OCI-LY7 (cell line): Measurements from ENCODE around the gene SEL1L2. TPM values are rescaled to one million over a fixed set of nuclear protein-coding genes. Genes with fewer than 3 reads are reported as not detected.

Experiments
- BruUV-seq: library from RNA; stranded (reverse); fragments of 400-500 nt; replicated peaks from 2 replicates; lab custom pipeline; 2021; lab: Mats Ljungman, UMichigan
- CTCF ChIA-PET: fragments of 300-600 bp; sonication (Branson Sonifier 250); formaldehyde crosslinking; loops from one replicate; lab custom pipeline; 2022; ENCODE audit warnings: antibody characterized with exemption; ENCODE audit not compliant: unreplicated experiment; lab: Charles Lee
- POLR2A ChIA-PET: fragments of 300-600 bp; sonication (Branson Sonifier 250); formaldehyde crosslinking; loops from one replicate; lab custom pipeline; 2022; ENCODE audit warnings: antibody characterized with exemption; lab: Charles Lee
- DNase-seq: peaks from one replicate; pipeline ENCODE4 v3.0.0-alpha.2; 2015; ENCODE audit warnings: low spot score
- H2AFZ ChIP-seq: fragments of 200-600 bp; sonication (generic), shearing (Covaris generic); 2 replicates; pipeline ENCODE4 v1.6.1; 2014; ENCODE audit warnings: mild to moderate bottlenecking, antibody characterized with exemption, low read length, moderate library complexity
- H3K27ac ChIP-seq: fragments of 200-600 bp; sonication (generic); 2 replicates; pipeline ENCODE4 v1.5.1; 2014; ENCODE audit warnings: mixed run types, low read depth, mild to moderate bottlenecking, moderate library complexity, low read length, inconsistent platforms; ENCODE audit not compliant: poor library complexity, severe bottlenecking
- H3K36me3 ChIP-seq: fragments of 200-600 bp; sonication (generic); 2 replicates; pipeline ENCODE4 v1.6.1; 2014; ENCODE audit warnings: mild to moderate bottlenecking, antibody characterized with exemption, low read length, moderate library complexity, mixed read lengths; ENCODE audit not compliant: insufficient read depth
- H3K4me1 ChIP-seq: fragments of 200-600 bp; sonication (generic); 2 replicates; pipeline ENCODE4 v1.5.1; 2014; ENCODE audit warnings: mild to moderate bottlenecking, low read length; ENCODE audit not compliant: insufficient read depth, poor library complexity, severe bottlenecking
- H3K4me2 ChIP-seq: fragments of 200-600 bp; sonication (generic); 2 replicates; pipeline ENCODE4 v1.6.1; 2014; ENCODE audit warnings: mild to moderate bottlenecking, low read length
- H3K4me3 ChIP-seq: fragments of 200-600 bp; sonication (generic); 2 replicates; pipeline ENCODE4 v1.5.1; 2014; ENCODE audit warnings: mild to moderate bottlenecking, low read depth, low read length; ENCODE audit not compliant: poor library complexity, severe bottlenecking
- H3K79me2 ChIP-seq: fragments of 200-600 bp; sonication (generic); 2 replicates; pipeline ENCODE4 v1.6.1; 2016; ENCODE audit warnings: low read depth, mild to moderate bottlenecking, low read length, moderate library complexity, mixed read lengths; ENCODE audit not compliant: insufficient read depth
- H3K9me2 ChIP-seq: fragments of 200-600 bp; sonication (generic); 2 replicates; pipeline ENCODE4 v1.6.1; 2016; ENCODE audit warnings: mild to moderate bottlenecking, low read length, mixed read lengths; ENCODE audit not compliant: insufficient read depth
- H3K9me3 ChIP-seq: fragments of 200-600 bp; sonication (generic); 2 replicates; pipeline ENCODE4 v1.6.1; 2014; ENCODE audit warnings: mild to moderate bottlenecking, mixed run types, low read length, mixed read lengths
- H4K20me1 ChIP-seq: fragments of 200-600 bp; sonication (generic); 2 replicates; pipeline ENCODE4 v1.6.1; 2014; ENCODE audit warnings: mild to moderate bottlenecking, antibody characterized with exemption, low read length, moderate library complexity, mixed read lengths; ENCODE audit not compliant: insufficient read depth
- EZH2phosphoT487 ChIP-seq: fragments of 200-600 bp; sonication (generic); IDR thresholded peaks from 2 replicates; pipeline ENCODE4 v1.6.1; 2018; ENCODE audit warnings: low read depth, borderline replicate concordance, mild to moderate bottlenecking, mixed run types, antibody characterized with exemption, low read length, moderate library complexity, mixed read lengths
- intact Hi-C: fragments of 100-400 bp; cut with micrococcal nuclease; formaldehyde crosslinking; loops from one replicate; pipeline ENCODE4 v1.10.0; 2022; ENCODE audit not compliant: unreplicated experiment
- total RNA-seq, 2 experiments: library from RNA; depleted of rRNA in 1 of 2; stranded (reverse); fragments of >200 nt in 1 of 2; shearing (Covaris generic) in 1 of 2; gene quantifications; 2 replicates each; pipeline ENCODE4 v1.2.3, GENCODE V29; 2014 to 2022
- TF ChIP-seq, protein P1 (sequence below): fragments of 200-600 bp; sonication (generic); conservative IDR thresholded peaks from 2 replicates; pipeline ENCODE4 v1.5.1; 2014; ENCODE audit warnings: mild to moderate bottlenecking, antibody characterized with exemption, low read length, moderate library complexity, mixed read lengths

Gene SEL1L2
- total RNA-seq, 2 experiments from 2014 or later = not detected

DNA sequence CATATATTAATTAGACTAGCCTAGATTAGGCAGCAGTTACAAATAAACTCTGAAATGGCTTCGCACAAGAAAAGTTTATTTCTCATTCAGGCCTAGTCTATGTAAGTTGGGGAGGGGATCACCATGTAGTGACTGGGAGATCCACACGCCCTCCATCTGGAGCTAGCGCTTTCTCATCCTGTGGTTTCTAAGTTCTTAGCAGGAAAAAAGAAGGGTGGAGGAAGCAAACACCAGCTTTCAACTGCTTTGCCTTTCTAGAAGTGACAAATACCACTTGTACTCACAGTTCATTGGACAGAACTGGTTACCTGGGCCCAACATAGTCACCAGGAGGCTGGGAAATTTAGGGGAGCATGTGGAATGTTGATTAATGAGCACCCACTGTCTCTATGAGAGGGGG is 158.9 kb downstream of the SEL1L2 start:
- intact Hi-C loops = no loop called here
- TF ChIP-seq, protein P1, sequence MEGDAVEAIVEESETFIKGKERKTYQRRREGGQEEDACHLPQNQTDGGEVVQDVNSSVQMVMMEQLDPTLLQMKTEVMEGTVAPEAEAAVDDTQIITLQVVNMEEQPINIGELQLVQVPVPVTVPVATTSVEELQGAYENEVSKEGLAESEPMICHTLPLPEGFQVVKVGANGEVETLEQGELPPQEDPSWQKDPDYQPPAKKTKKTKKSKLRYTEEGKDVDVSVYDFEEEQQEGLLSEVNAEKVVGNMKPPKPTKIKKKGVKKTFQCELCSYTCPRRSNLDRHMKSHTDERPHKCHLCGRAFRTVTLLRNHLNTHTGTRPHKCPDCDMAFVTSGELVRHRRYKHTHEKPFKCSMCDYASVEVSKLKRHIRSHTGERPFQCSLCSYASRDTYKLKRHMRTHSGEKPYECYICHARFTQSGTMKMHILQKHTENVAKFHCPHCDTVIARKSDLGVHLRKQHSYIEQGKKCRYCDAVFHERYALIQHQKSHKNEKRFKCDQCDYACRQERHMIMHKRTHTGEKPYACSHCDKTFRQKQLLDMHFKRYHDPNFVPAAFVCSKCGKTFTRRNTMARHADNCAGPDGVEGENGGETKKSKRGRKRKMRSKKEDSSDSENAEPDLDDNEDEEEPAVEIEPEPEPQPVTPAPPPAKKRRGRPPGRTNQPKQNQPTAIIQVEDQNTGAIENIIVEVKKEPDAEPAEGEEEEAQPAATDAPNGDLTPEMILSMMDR = no peak
- TF ChIP-seq EZH2phosphoT487 = no peak
- DNase-seq = no peak
- H3K4me3 ChIP-seq = no peak overlapping the region
- H3K9me2 ChIP-seq = no peaks in the 10 kb centered on the region
- no peaks in the 10 kb centered on the region for H3K9me3 ChIP-seq
- no peaks in the 10 kb centered on the region for H3K36me3 ChIP-seq
- CTCF ChIA-PET = no interaction called here
- H3K79me2 ChIP-seq = no peaks in the 10 kb centered on the region
- no TSS peak for BruUV-seq
- no peak overlapping the region for H2AFZ ChIP-seq
- POLR2A ChIA-PET = interaction anchor here (1.1 kb wide), 1 partner anchor 21 kb away, joined by 4 read pairs; no protein-coding TSS in a partner anchor
- H3K4me2 ChIP-seq = no peak overlapping the region
- H3K4me1 ChIP-seq = no peaks in the 10 kb centered on the region
- no peaks in the 10 kb centered on the region for H4K20me1 ChIP-seq
- H3K27ac ChIP-seq = no peak overlapping the region

DNA sequence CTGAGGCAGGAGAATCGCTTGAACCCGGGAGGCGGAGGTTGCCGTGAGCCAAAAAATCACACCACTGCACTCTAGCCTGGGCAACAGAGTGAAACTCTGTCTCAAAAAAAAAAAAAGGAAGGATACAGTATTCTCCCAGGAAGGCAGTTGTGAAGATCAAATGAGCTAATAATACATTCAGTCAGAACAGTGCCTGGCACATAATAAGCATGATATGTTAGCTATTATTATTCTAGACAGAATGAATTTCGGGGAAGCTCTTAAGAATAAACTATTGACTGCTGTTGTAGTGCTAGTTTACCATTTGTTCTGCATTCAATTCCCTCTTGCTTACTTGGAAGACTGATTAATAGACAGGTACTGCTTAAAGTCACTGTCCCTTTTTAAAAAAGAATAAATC is 164.9 kb downstream of the SEL1L2 start:
- Histone ChIP-seq H3K4me2 (no peak overlapping the region), H3K9me3 (no peaks in the 10 kb centered on the region), H2AFZ (no peak overlapping the region), H3K4me1 (no peaks in the 10 kb centered on the region), H4K20me1 (no peaks in the 10 kb centered on the region), H3K27ac (no peak overlapping the region), H3K79me2 (no peaks in the 10 kb centered on the region), H3K9me2 (no peaks in the 10 kb centered on the region), H3K36me3 (peaks cover 4% of the 10 kb centered on the region), H3K4me3 (no peak overlapping the region)
- no peak for DNase-seq
- intact Hi-C loops = no loop called here
- POLR2A ChIA-PET = interaction anchor here (1.3 kb wide), 2 partner anchors 9 to 19 kb away, joined by 3 read pairs; no protein-coding TSS in a partner anchor
- CTCF ChIA-PET = no interaction called here
- TF ChIP-seq EZH2phosphoT487 = no peak
- TF ChIP-seq, protein P1 = no peak
- no TSS peak for BruUV-seq

DNA sequence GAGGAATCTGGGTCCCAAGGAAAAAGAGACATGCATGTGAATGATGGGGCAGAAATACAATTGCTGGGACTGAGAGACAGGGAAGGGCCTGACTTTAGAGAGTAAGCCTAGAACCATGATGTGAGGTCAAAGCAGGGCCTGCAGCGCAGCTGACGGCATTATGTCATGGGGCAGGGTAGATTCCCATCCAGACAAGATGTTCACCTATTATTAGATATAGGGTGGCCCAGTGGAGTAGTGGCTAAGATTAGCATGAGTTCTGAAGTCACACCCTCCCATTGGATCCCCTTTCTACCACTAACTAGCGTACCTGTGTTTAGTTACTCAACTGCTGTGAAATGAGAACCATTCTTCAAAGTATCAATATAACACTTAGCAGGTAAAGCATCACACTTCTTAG is 166.0 kb downstream of the SEL1L2 start:
- peaks cover 4% of the 10 kb centered on the region for H3K36me3 ChIP-seq
- ChIA-PET POLR2A (interaction anchor here (0.6 to 1.3 kb wide), 2 partner anchors 12 to 532 kb away, joined by 3 read pairs; no protein-coding TSS in a partner anchor), CTCF (no interaction called here)
- no TSS peak for BruUV-seq
- no peak for DNase-seq
- H2AFZ ChIP-seq = no peak overlapping the region
- H3K79me2 ChIP-seq = no peaks in the 10 kb centered on the region
- no peak overlapping the region for H3K4me3 ChIP-seq
- H3K4me1 ChIP-seq = no peaks in the 10 kb centered on the region
- no peak overlapping the region for H3K27ac ChIP-seq
- no peaks in the 10 kb centered on the region for H3K9me3 ChIP-seq
- TF ChIP-seq, protein P1 = no peak
- no peak for TF ChIP-seq EZH2phosphoT487
- no peaks in the 10 kb centered on the region for H3K9me2 ChIP-seq
- intact Hi-C loops = no loop called here
- no peaks in the 10 kb centered on the region for H4K20me1 ChIP-seq
- no peak overlapping the region for H3K4me2 ChIP-seq
